Ishikawa (cell line): ENCODE data around the gene KIAA1671.

Source experiments
- CEBPB ChIP-seq: IDR thresholded peaks from 2 replicates; pipeline ENCODE4 v1.6.1; 2012
- CREB1 ChIP-seq: IDR thresholded peaks from 2 replicates; pipeline ENCODE4 v1.6.1; 2012; ENCODE audit warnings: low read depth
- EGR1 ChIP-seq: IDR thresholded peaks from 2 replicates; pipeline ENCODE4 v1.6.1; 2012
- EP300 ChIP-seq: IDR thresholded peaks from 2 replicates; pipeline ENCODE4 v1.6.1; 2012; ENCODE audit warnings: borderline replicate concordance
- MAX ChIP-seq: IDR thresholded peaks from 2 replicates; pipeline ENCODE4 v1.6.1; 2012
- NFIC ChIP-seq: IDR thresholded peaks from 2 replicates; pipeline ENCODE4 v1.6.1; 2012
- RAD21 ChIP-seq: IDR thresholded peaks from 2 replicates; pipeline ENCODE4 v1.6.1; 2012; ENCODE audit warnings: low read depth
- REST ChIP-seq: IDR thresholded peaks from 2 replicates; pipeline ENCODE4 v1.6.1; 2012; ENCODE audit warnings: low read depth, mild to moderate bottlenecking
- TAF1 ChIP-seq: IDR thresholded peaks from 2 replicates; pipeline ENCODE4 v1.6.1; 2012; ENCODE audit warnings: low read depth, mild to moderate bottlenecking
- TCF12 ChIP-seq: IDR thresholded peaks from 2 replicates; pipeline ENCODE4 v1.6.1; 2012; ENCODE audit warnings: low read depth
- USF1 ChIP-seq: IDR thresholded peaks from 2 replicates; pipeline ENCODE4 v1.6.1; 2012
- YY1 ChIP-seq: IDR thresholded peaks from 2 replicates; pipeline ENCODE4 v1.6.1; 2012; ENCODE audit warnings: low read depth
- ZBTB7A ChIP-seq: IDR thresholded peaks from 2 replicates; pipeline ENCODE4 v1.6.1; 2012; ENCODE audit warnings: low read depth

GRCh38 chr22:25064894-25065560, 112.5 kb downstream of the KIAA1671 start:
- no peak for TF ChIP-seq TAF1
- no peak for TF ChIP-seq YY1
- no peak for TF ChIP-seq REST
- TF ChIP-seq EP300, result no peak
- no peak for TF ChIP-seq RAD21
- no peak for TF ChIP-seq USF1
- TF ChIP-seq MAX, result no peak
- TF ChIP-seq TCF12, result no peak
- TF ChIP-seq EGR1, result no peak
- no peak for TF ChIP-seq CEBPB
- TF ChIP-seq NFIC, result no peak
- no peak for TF ChIP-seq CREB1
- no peak for TF ChIP-seq ZBTB7A
